Fibroblast of villous mesenchyme (primary cell): ENCODE measurements around the gene POMT2. TPM values are rescaled to one million over a fixed set of nuclear protein-coding genes. Genes with fewer than 3 reads are reported as not detected.

ENCODE experiments used
- DNase-seq: peaks from one replicate; pipeline ENCODE4 v3.0.0-alpha.2; 2010; ENCODE audit warnings: low read depth
- H3K4me3 ChIP-seq: 2 replicates; pipeline ENCODE4 v1.5.1; 2011; ENCODE audit warnings: low read depth, mild to moderate bottlenecking, low read length
- CTCF ChIP-seq: IDR thresholded peaks from 2 replicates; pipeline ENCODE4 v1.5.1; 2012; ENCODE audit warnings: low read depth, mild to moderate bottlenecking, low read length; ENCODE audit not compliant: insufficient read depth
- total RNA-seq: library from RNA; depleted of rRNA; stranded (reverse); fragments of >200 nt; gene quantifications from 2 replicates; pipeline ENCODE4 v1.2.3, GENCODE V29; 2012

The POMT2 gene
- total RNA-seq, 1 donor: 18.1 TPM

GRCh38 chr14:77271113-77271710 is 49.5 kb downstream of the POMT2 start, which contains the start of gene NGB:
TSS of gene NGB (minus strand) at chr14:77271206. CDS start at chr14:77270937, 269 bp downstream.
- TF ChIP-seq CTCF: no peak
- H3K4me3 ChIP-seq: no peak within 1 kb of the TSS
- DNase-seq: no peak

GRCh38 chr14:77270361-77271112 is 50.1 kb downstream of the POMT2 start:
- H3K4me3 ChIP-seq: no peak overlapping the region
- no peak for TF ChIP-seq CTCF
- DNase-seq: no peak

- no peak overlapping the region for H3K4me3 ChIP-seq
- TF ChIP-seq CTCF: no peak
Measured at GRCh38 chr14:77268989-77269600, 51.6 kb downstream of the POMT2 start.

GRCh38 chr14:77267937-77268699 is 52.6 kb downstream of the POMT2 start:
- H3K4me3 ChIP-seq: no peak overlapping the region
- no peak for DNase-seq
- TF ChIP-seq CTCF: no peak

More at GRCh38 chr14:77268989-77269600, 51.6 kb downstream of the POMT2 start:
- DNase-seq: no peak

- no peak overlapping the region for H3K4me3 ChIP-seq
Measured at GRCh38 chr14:77266336-77266735, 54.3 kb downstream of the POMT2 start.

More at GRCh38 chr14:77266336-77266735, 54.3 kb downstream of the POMT2 start:
- no peak for DNase-seq
- TF ChIP-seq CTCF: no peak
